Liver (tissue), 9 donors: ENCODE data around the gene VWA5B1. TPM values are rescaled to one million over a fixed set of nuclear protein-coding genes. Genes with fewer than 3 reads are reported as not detected.

Source experiments
- DNase-seq: peaks from one replicate; pipeline ENCODE4 v3.0.0-alpha.2; 2017; ENCODE audit warnings: low spot score
- H3K27ac ChIP-seq, 2 donors: one replicate each; pipeline ENCODE4 v1.7.0; 2013; ENCODE audit warnings: inconsistent platforms in 2 of 2, low read length in 2 of 2, control low read depth in 1 of 2, low read depth in 1 of 2, mild to moderate bottlenecking in 1 of 2
- H3K27me3 ChIP-seq, 4 donors: one replicate each; pipeline versions ENCODE4 v1.6.1 to v1.7.0; 2013; ENCODE audit warnings: low read length in 3 of 4, inconsistent platforms in 1 of 4, mild to moderate bottlenecking in 1 of 4, moderate library complexity in 1 of 4; ENCODE audit not compliant: control insufficient read depth in 4 of 4, insufficient read depth in 4 of 4
- H3K36me3 ChIP-seq, 4 donors: one replicate each; pipeline versions ENCODE4 v1.6.1 to v1.7.0; 2013; ENCODE audit warnings: low read length in 3 of 4, mild to moderate bottlenecking in 3 of 4, low read depth in 1 of 4, moderate library complexity in 1 of 4; ENCODE audit not compliant: control insufficient read depth in 4 of 4, insufficient read depth in 3 of 4
- H3K4me1 ChIP-seq, 4 donors: one replicate each; pipeline versions ENCODE4 v1.6.1 to v1.7.0; 2013; ENCODE audit warnings: low read length in 3 of 4, mild to moderate bottlenecking in 3 of 4, moderate library complexity in 1 of 4; ENCODE audit not compliant: control insufficient read depth in 4 of 4, insufficient read depth in 4 of 4
- H3K4me3 ChIP-seq, 3 donors: one replicate each; pipeline versions ENCODE4 v1.6.1 to v1.7.0; 2013; ENCODE audit warnings: low read length in 3 of 3, control low read depth in 1 of 3, low read depth in 1 of 3, mild to moderate bottlenecking in 1 of 3
- H3K9ac ChIP-seq, 2 donors: one replicate each; pipeline ENCODE4 v1.7.0; 2013; ENCODE audit warnings: low read length in 2 of 2, mild to moderate bottlenecking in 2 of 2, moderate library complexity in 2 of 2, control low read depth in 1 of 2, low read depth in 1 of 2
- H3K9me3 ChIP-seq, 4 donors: one replicate each; pipeline versions ENCODE4 v1.6.1 to v1.7.0; 2013; ENCODE audit warnings: low read length in 3 of 4; ENCODE audit not compliant: control insufficient read depth in 4 of 4
- ATF3 ChIP-seq: IDR thresholded peaks from 2 replicates; pipeline ENCODE4 v1.6.1; 2016; ENCODE audit warnings: antibody characterized with exemption
- EGR1 ChIP-seq, 2 donors: IDR thresholded peaks; 2 replicates each; pipeline ENCODE4 v1.6.1; 2016 to 2018; ENCODE audit warnings: antibody characterized with exemption in 2 of 2, low read depth in 2 of 2
- FOXA1 ChIP-seq: IDR thresholded peaks from 2 replicates; pipeline ENCODE4 v1.6.1; 2016; ENCODE audit warnings: antibody characterized with exemption
- GABPA ChIP-seq, 2 donors: IDR thresholded peaks in 1 of 2; conservative IDR thresholded peaks in 1 of 2; 2 replicates each; pipeline ENCODE4 v1.6.1; 2016; ENCODE audit warnings: antibody characterized with exemption in 2 of 2, mild to moderate bottlenecking in 1 of 2, moderate library complexity in 1 of 2
- HNF4A ChIP-seq, 2 donors: conservative IDR thresholded peaks; 2 replicates each; pipeline ENCODE4 v1.6.1; 2016; ENCODE audit warnings: antibody characterized with exemption in 2 of 2, mild to moderate bottlenecking in 2 of 2
- HNF4G ChIP-seq: IDR thresholded peaks from 2 replicates; pipeline ENCODE4 v1.6.1; 2016; ENCODE audit warnings: antibody characterized with exemption
- JUND ChIP-seq, 2 donors: IDR thresholded peaks; 2 replicates each; pipeline ENCODE4 v1.6.1; 2016; ENCODE audit warnings: antibody characterized with exemption in 2 of 2
- MAX ChIP-seq: IDR thresholded peaks from 2 replicates; pipeline ENCODE4 v1.6.1; 2016; ENCODE audit warnings: antibody characterized with exemption
- NR2F2 ChIP-seq: IDR thresholded peaks from 2 replicates; pipeline ENCODE4 v1.6.1; 2016; ENCODE audit warnings: antibody characterized with exemption
- RAD21 ChIP-seq, 2 donors: IDR thresholded peaks; 2 replicates each; pipeline ENCODE4 v1.6.1; 2016; ENCODE audit warnings: antibody characterized with exemption in 2 of 2, mild to moderate bottlenecking in 2 of 2
- REST ChIP-seq: IDR thresholded peaks from 2 replicates; pipeline ENCODE4 v1.6.1; 2016; ENCODE audit warnings: antibody characterized with exemption, mild to moderate bottlenecking
- RXRA ChIP-seq, 2 donors: IDR thresholded peaks; 2 replicates each; pipeline ENCODE4 v1.6.1; 2017 to 2018; ENCODE audit warnings: antibody characterized with exemption in 2 of 2, mild to moderate bottlenecking in 1 of 2
- SP1 ChIP-seq: IDR thresholded peaks from 2 replicates; pipeline ENCODE4 v1.6.1; 2018; ENCODE audit warnings: antibody characterized with exemption, mild to moderate bottlenecking
- TAF1 ChIP-seq: conservative IDR thresholded peaks from 2 replicates; pipeline ENCODE4 v1.6.1; 2016; ENCODE audit warnings: antibody characterized with exemption, mild to moderate bottlenecking
- YY1 ChIP-seq: IDR thresholded peaks from 2 replicates; pipeline ENCODE4 v1.6.1; 2016; ENCODE audit warnings: antibody characterized with exemption, mild to moderate bottlenecking
- ZBTB33 ChIP-seq: IDR thresholded peaks from 2 replicates; pipeline ENCODE4 v1.6.1; 2016; ENCODE audit warnings: antibody characterized with exemption
- WGBS: extraction: QIAGEN DNeasy Blood & Tissue Kit; methylation state at CpG from one replicate; pipeline ENCODE4 v1.1.7; 2013; 5-methylcytosine and 5-hydroxymethylcytosine counted together
- polyA plus RNA-seq, 2 donors: library from polyadenylated mRNA; stranded (reverse) in 1 of 2; unstranded in 1 of 2; fragments of 200-250 nt in 1 of 2; fragments of >200 nt in 1 of 2; fragmentation: Nextera tagmentation in 1 of 2; extraction: Ambion mirVana in 1 of 2; gene quantifications; one replicate each; pipeline versions ENCODE4 v1.2.1 to v1.2.3, GENCODE V29; 2013 to 2015
- total RNA-seq, 2 donors: library from RNA; depleted of rRNA; stranded (reverse); fragments of >200 nt; gene quantifications; one replicate each; pipeline ENCODE4 v1.2.3, GENCODE V29; 2014
- TF ChIP-seq, protein P1 (sequence below): fragments of 150-350 bp; IDR thresholded peaks from 2 replicates; pipeline ENCODE4 v1.5.1; 2017; ENCODE audit warnings: improper control_type of control experiment, low read depth, low read length; ENCODE audit not compliant: missing input control
- donor health status: healthy.
- donor health status: healthy.
- donor health status: healthy.
- donor health status: healthy.
- donor health status: healthy.

VWA5B1 gene
- total and polyA plus RNA-seq, 4 donors = not detected

DNA sequence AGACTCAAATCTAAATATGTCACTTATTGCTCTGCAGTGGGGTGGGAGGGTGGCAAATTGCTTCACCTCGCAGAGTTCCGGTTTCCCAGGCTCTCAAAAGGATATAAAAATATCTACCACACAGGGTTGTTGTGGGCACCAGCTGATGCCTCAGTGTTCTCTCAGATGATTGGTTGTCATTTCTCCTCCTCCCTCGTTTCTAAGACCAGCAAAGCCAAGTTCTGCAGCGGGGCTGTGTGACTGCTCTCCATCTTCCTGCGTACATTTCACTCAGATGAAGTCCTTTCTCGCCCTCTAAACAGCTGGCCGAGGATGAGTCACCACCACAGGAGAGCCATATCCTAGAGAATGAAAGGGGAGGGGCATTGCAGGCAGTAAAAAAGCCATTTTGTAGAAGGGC, 35.0 kb upstream of the VWA5B1 start (continued):
- TF ChIP-seq EGR1 (IDR thresholded peaks at IDR 0.05; ENCODE audit: low read depth in 2 of 2) = no peak
- TF ChIP-seq RAD21 (IDR thresholded peaks at IDR 0.05) = no peak
- no peak for TF ChIP-seq YY1
- no peak for TF ChIP-seq HNF4A (conservative IDR thresholded peaks at IDR 0.05)
- no peak for TF ChIP-seq RXRA (IDR thresholded peaks at IDR 0.05)
- no peak for TF ChIP-seq FOXA1
- TF ChIP-seq, protein P1, sequence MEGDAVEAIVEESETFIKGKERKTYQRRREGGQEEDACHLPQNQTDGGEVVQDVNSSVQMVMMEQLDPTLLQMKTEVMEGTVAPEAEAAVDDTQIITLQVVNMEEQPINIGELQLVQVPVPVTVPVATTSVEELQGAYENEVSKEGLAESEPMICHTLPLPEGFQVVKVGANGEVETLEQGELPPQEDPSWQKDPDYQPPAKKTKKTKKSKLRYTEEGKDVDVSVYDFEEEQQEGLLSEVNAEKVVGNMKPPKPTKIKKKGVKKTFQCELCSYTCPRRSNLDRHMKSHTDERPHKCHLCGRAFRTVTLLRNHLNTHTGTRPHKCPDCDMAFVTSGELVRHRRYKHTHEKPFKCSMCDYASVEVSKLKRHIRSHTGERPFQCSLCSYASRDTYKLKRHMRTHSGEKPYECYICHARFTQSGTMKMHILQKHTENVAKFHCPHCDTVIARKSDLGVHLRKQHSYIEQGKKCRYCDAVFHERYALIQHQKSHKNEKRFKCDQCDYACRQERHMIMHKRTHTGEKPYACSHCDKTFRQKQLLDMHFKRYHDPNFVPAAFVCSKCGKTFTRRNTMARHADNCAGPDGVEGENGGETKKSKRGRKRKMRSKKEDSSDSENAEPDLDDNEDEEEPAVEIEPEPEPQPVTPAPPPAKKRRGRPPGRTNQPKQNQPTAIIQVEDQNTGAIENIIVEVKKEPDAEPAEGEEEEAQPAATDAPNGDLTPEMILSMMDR = no peak
- no peak for TF ChIP-seq TAF1
- no peak for TF ChIP-seq GABPA (IDR thresholded peaks at IDR 0.05 in 1 of 2, conservative IDR thresholded peaks at IDR 0.05 in 1 of 2)
- no peak for TF ChIP-seq NR2F2

DNA sequence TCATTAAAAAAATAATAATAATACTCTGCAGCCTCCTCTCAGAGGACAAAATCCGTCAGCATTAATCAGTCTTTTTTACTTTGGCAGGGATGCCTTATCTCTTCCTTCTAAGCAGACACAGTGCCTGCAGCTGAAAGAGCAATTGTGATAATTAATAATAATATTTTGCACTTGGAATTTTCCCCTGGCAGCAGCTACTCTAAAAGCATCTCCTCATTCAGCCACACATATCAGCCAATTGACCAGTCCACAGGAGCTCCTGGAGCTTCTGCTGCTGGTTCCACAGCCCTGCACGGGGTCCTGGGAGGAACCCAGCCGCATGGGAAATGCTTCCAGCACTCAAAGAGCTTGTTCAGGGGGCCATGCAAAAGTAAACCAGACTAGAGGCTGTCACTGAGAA, 31.0 kb upstream of the VWA5B1 start:
- no peaks in the 10 kb centered on the region for H3K27me3 ChIP-seq
- no peaks in the 10 kb centered on the region for H3K36me3 ChIP-seq
- H3K9me3 ChIP-seq = no peaks in the 10 kb centered on the region
- no peak overlapping the region for H3K9ac ChIP-seq
- TF ChIP-seq HNF4G (no peak), GABPA (IDR thresholded peaks at IDR 0.05 in 1 of 2, conservative IDR thresholded peaks at IDR 0.05 in 1 of 2) (no peak), SP1 (no peak), RAD21 (IDR thresholded peaks at IDR 0.05) (no peak), TAF1 (no peak), ZBTB33 (no peak), ATF3 (no peak), REST (no peak), JUND (IDR thresholded peaks at IDR 0.05) (no peak), RXRA (IDR thresholded peaks at IDR 0.05) (no peak), FOXA1 (no peak), HNF4A (conservative IDR thresholded peaks at IDR 0.05) (no peak), YY1 (no peak), MAX (no peak), EGR1 (IDR thresholded peaks at IDR 0.05; ENCODE audit: low read depth in 2 of 2) (no peak)
- no peaks in the 10 kb centered on the region for H3K4me1 ChIP-seq
- 79% methylated on average over 3 of the region's 3 CpGs for WGBS
- no peak overlapping the region for H3K4me3 ChIP-seq
- H3K27ac ChIP-seq = no peak overlapping the region
- DNase-seq = no peak
